NB4 (cell line): Measurements from ENCODE around the gene AP3S2.

Experiments
- CTCF ChIP-seq: IDR thresholded peaks from one replicate; pipeline ENCODE4 v1.5.1; 2012; ENCODE audit warnings: low read depth, low read length
- MAX ChIP-seq: IDR thresholded peaks from 2 replicates; pipeline ENCODE4 v1.6.1; 2011; ENCODE audit warnings: low read depth, low read length
- MYC ChIP-seq: IDR thresholded peaks from 2 replicates; pipeline ENCODE4 v1.6.1; 2011; ENCODE audit warnings: low read depth, low read length
- POLR2A ChIP-seq: IDR thresholded peaks from 2 replicates; pipeline ENCODE4 v1.6.1; 2011; ENCODE audit warnings: mild to moderate bottlenecking; ENCODE audit not compliant: insufficient read length; ENCODE audit errors: extremely low read depth

GRCh38 chr15:89893696-89894447 lies at the start of gene AP3S2:
- no peak for TF ChIP-seq CTCF
- TF ChIP-seq POLR2A, result peak; percentile 87
- peak; percentile 79 for TF ChIP-seq MAX
- TF ChIP-seq MYC, result peak; percentile 80
